GM21515 (cell line): ENCODE results near the gene MISP3.

Experiments
- ATAC-seq: cut with Tn5 transposase; IDR thresholded peaks from one replicate; pipeline ENCODE4 v1.9.1; 2021; ENCODE audit not compliant: unreplicated experiment

Gene MISP3

GRCh38 chr19:14119146-14119545 is 46.6 kb downstream of the MISP3 start:
- ATAC-seq, result no peak

- ATAC-seq, result no peak
Observed at GRCh38 chr19:14119644-14120496, 47.3 kb downstream of the MISP3 start.

GRCh38 chr19:14120497-14120780 is 47.9 kb downstream of the MISP3 start:
- ATAC-seq, result no peak

- no peak for ATAC-seq
Observed at GRCh38 chr19:14122924-14123323, 50.3 kb downstream of the MISP3 start.
